Natural killer cell (primary cell): ENCODE results near the gene NOL8. TPM values are rescaled to one million over a fixed set of nuclear protein-coding genes. Genes with fewer than 3 reads are reported as not detected.
A peak's percentile ranks its signal among the peaks of the same experiment; 100 is the strongest.

ENCODE experiments used
- ATAC-seq, 3 donors: fragments of 150-1000 bp in 2 of 3; fragments of 200-7000 bp in 1 of 3; cut with Tn5 transposase; 1 replicate in 1 of 3; 2 replicates in 2 of 3; pipeline ENCODE4 v1.10.0; 2021; ENCODE audit warnings: mild to moderate bottlenecking in 2 of 3, moderate library complexity in 2 of 3
- DNase-seq, 2 donors: peaks; one replicate each; pipeline versions ENCODE4 v3.0.0 to v3.0.0-alpha.2; 2013 to 2021; ENCODE audit warnings: mixed read lengths in 1 of 2
- H3K27ac ChIP-seq: one replicate; pipeline ENCODE4 v1.5.1; 2013; ENCODE audit warnings: mild to moderate bottlenecking, low read length
- H3K27me3 ChIP-seq: one replicate; pipeline ENCODE4 v1.6.1; 2013; ENCODE audit warnings: low read length; ENCODE audit not compliant: control insufficient read depth, insufficient read depth
- H3K36me3 ChIP-seq: one replicate; pipeline ENCODE4 v1.6.1; 2013; ENCODE audit warnings: low read length; ENCODE audit not compliant: control insufficient read depth, insufficient read depth
- H3K4me1 ChIP-seq: one replicate; pipeline ENCODE4 v1.6.1; 2013; ENCODE audit warnings: low read length; ENCODE audit not compliant: control insufficient read depth, insufficient read depth
- H3K4me3 ChIP-seq: one replicate; pipeline ENCODE4 v1.5.1; 2013; ENCODE audit warnings: low read length
- H3K9me3 ChIP-seq: one replicate; pipeline ENCODE4 v1.6.1; 2013; ENCODE audit warnings: low read length; ENCODE audit not compliant: control insufficient read depth, insufficient read depth
- H3K27ac Mint-ChIP-seq, 2 donors: one replicate each; pipeline ENCODE4 v1.8.0; 2022; ENCODE audit warnings: mild to moderate bottlenecking in 2 of 2, mixed read lengths in 2 of 2, moderate library complexity in 1 of 2
- H3K27me3 Mint-ChIP-seq, 2 donors: one replicate each; pipeline ENCODE4 v1.8.0; 2022; ENCODE audit warnings: low read depth in 2 of 2, mixed read lengths in 2 of 2
- H3K36me3 Mint-ChIP-seq: one replicate; pipeline ENCODE4 v1.8.0; 2022; ENCODE audit warnings: mixed read lengths
- H3K4me1 Mint-ChIP-seq, 2 donors: one replicate each; pipeline ENCODE4 v1.8.0; 2022; ENCODE audit warnings: mixed read lengths in 2 of 2
- H3K4me3 Mint-ChIP-seq: one replicate; pipeline ENCODE4 v1.8.0; 2022; ENCODE audit warnings: mild to moderate bottlenecking, moderate library complexity, mixed read lengths
- H3K9me3 Mint-ChIP-seq, 2 donors: one replicate each; pipeline ENCODE4 v1.8.0; 2022; ENCODE audit warnings: mixed read lengths in 2 of 2
- WGBS: methylation state at CpG from one replicate; pipeline ENCODE4 v1.1.7; 2013; ENCODE audit warnings: missing lambda C conversion rate; ENCODE audit not compliant: insufficient coverage; 5-methylcytosine and 5-hydroxymethylcytosine counted together
- intact Hi-C: fragments of 100-400 bp; cut with micrococcal nuclease; formaldehyde crosslinking; loops from one replicate; pipeline ENCODE4 v1.14.2; 2022
- total RNA-seq, 4 donors: library from RNA; stranded (reverse); fragments of 120-200 nt in 1 of 4; gene quantifications; one replicate each; pipeline versions ENCODE4 v1.2.3 to v1.2.4, GENCODE V29; 2013 to 2022
- TF ChIP-seq, protein P1 (sequence below): fragments of 200-600 bp; IDR thresholded peaks from one replicate; pipeline ENCODE4 v1.8.0; 2022; ENCODE audit warnings: antibody characterized with exemption

The NOL8 gene
- total RNA-seq, 3 donors from 2014 or later (not counting 1 experiment from before 2014, with no cell fraction given): 42.3 to 50.7 (median 46.7) TPM

DNA sequence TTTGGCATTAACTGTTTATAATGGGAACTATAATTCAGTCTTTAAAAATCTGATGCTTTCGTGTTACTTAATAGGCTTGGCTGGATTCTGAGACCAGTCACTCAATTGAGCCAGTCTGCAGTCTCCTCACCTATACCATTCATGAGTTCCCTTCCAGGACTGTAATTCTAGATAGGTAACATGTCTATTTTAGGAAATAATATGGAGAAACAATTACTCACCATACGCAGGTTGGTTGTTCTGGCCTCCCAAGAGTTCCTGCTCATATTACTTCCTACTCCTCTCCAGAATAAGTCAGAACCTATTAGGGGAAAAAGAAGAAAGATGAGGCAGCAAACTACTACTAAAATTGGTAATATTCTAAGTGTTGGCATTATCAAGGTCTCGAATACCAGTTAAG, 27.1 kb downstream of the NOL8 start:
- Mint-ChIP-seq H3K9me3 (no peaks in the 10 kb centered on the region), H3K27me3 (no peaks in the 10 kb centered on the region), H3K36me3 (peaks cover 7% of the 10 kb centered on the region), H3K4me1 (peaks cover 16 to 28% of the 10 kb centered on the region in 2 donors), H3K27ac (peak overlapping the region; percentile 72 to 77), H3K4me3 (peak overlapping the region; percentile 45)
- intact Hi-C loops: no loop called here
- peaks cover 56% of the 10 kb centered on the region for H3K36me3 ChIP-seq
- H3K27me3 ChIP-seq: no peaks in the 10 kb centered on the region
- no peaks in the 10 kb centered on the region for H3K9me3 ChIP-seq
- H3K4me3 ChIP-seq: no peak overlapping the region
- TF ChIP-seq, protein P1, sequence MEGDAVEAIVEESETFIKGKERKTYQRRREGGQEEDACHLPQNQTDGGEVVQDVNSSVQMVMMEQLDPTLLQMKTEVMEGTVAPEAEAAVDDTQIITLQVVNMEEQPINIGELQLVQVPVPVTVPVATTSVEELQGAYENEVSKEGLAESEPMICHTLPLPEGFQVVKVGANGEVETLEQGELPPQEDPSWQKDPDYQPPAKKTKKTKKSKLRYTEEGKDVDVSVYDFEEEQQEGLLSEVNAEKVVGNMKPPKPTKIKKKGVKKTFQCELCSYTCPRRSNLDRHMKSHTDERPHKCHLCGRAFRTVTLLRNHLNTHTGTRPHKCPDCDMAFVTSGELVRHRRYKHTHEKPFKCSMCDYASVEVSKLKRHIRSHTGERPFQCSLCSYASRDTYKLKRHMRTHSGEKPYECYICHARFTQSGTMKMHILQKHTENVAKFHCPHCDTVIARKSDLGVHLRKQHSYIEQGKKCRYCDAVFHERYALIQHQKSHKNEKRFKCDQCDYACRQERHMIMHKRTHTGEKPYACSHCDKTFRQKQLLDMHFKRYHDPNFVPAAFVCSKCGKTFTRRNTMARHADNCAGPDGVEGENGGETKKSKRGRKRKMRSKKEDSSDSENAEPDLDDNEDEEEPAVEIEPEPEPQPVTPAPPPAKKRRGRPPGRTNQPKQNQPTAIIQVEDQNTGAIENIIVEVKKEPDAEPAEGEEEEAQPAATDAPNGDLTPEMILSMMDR: no peak
- ATAC-seq (no peak), DNase-seq (no peak)
- peak overlapping the region; percentile 54 for H3K27ac ChIP-seq
- WGBS: no CpG with 5 or more reads among the region's 3 CpGs
- peaks cover 7% of the 10 kb centered on the region for H3K4me1 ChIP-seq

DNA sequence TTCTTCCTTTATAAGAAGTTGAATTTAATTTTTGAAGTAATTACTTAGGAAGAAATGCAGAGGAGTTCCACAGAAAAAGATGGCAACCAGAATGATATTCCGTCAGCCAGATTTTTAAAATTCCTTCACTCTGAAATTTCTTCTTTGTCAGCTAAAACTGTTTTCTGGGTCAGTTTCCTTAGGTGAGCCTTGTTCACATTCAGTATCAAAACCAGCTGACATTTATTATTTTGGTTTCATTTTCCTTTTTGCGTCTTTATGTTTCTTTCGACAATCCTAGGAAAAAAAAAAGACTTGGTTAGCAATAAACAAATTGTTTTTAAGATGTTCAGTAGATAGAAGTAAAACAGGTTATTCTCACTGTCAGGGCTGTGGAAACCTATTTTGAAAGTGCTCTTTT, 27.5 kb downstream of the NOL8 start:
- Mint-ChIP-seq H3K27ac (peak overlapping the region; percentile 72 to 77), H3K4me1 (peaks cover 20 to 28% of the 10 kb centered on the region in 2 donors), H3K4me3 (peak overlapping the region; percentile 45), H3K36me3 (peaks cover 3% of the 10 kb centered on the region), H3K27me3 (no peaks in the 10 kb centered on the region), H3K9me3 (no peaks in the 10 kb centered on the region)
- DNase-seq: peak in 1 of 2 donors; percentile 22
- 59% methylated on average over 3 of the region's 3 CpGs for WGBS
- intact Hi-C loops: no loop called here
- Histone ChIP-seq H3K4me1 (peaks cover 7% of the 10 kb centered on the region), H3K9me3 (no peaks in the 10 kb centered on the region), H3K27ac (peak overlapping the region; percentile 54), H3K36me3 (peaks cover 51% of the 10 kb centered on the region), H3K27me3 (no peaks in the 10 kb centered on the region), H3K4me3 (no peak overlapping the region)
- TF ChIP-seq, protein P1: no peak
- ATAC-seq: no peak

- 37% methylated on average over 4 of the region's 4 CpGs for WGBS
- peaks cover 16% of the 10 kb centered on the region for H3K4me1 ChIP-seq
- peaks cover 34% of the 10 kb centered on the region for H3K36me3 ChIP-seq
- DNase-seq (no peak), ATAC-seq (no peak)
- no peaks in the 10 kb centered on the region for H3K27me3 ChIP-seq
- Mint-ChIP-seq H3K27ac (peak overlapping the region; percentile 97 to 98), H3K4me1 (peaks cover 35 to 40% of the 10 kb centered on the region in 2 donors), H3K4me3 (peak overlapping the region; percentile 45), H3K36me3 (no peaks in the 10 kb centered on the region), H3K9me3 (no peaks in the 10 kb centered on the region), H3K27me3 (no peaks in the 10 kb centered on the region)
- H3K4me3 ChIP-seq: no peak overlapping the region
- TF ChIP-seq, protein P1: no peak
- H3K27ac ChIP-seq: no peak overlapping the region
- H3K9me3 ChIP-seq: no peaks in the 10 kb centered on the region
- intact Hi-C loops: no loop called here
These were observed 29.3 kb downstream of the NOL8 start for GRCh38 chr9:92295827-92296258.

DNA sequence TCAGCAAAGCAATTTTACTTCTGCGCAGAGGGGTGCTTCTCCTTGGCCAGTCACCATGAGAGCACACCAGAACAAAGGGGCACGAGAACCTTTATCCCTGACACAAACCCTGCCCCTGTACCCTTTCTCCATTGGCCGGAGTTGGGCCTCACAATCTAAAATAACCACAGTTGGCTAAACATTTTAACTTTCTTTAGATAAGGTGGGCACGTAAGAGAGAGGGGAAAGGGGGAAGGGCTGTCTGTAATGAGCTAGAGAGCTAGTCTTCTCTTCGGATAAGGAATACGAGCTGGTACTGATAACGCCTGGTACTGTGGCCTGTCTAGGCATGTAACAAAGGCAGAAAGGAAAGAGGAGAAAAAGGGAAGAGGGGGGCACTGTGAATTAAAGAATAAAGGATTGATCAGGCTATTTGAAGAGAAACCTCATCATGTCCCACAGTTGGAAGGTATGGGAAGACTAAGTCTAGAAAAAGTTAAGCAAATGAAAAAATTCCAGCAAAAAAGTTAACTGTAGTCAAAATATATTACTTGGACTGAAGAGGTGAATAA, 29.8 kb downstream of the NOL8 start:
- Mint-ChIP-seq H3K4me3 (peak overlapping the region; percentile 45), H3K4me1 (peaks cover 36 to 40% of the 10 kb centered on the region in 2 donors), H3K27me3 (no peaks in the 10 kb centered on the region), H3K27ac (peak overlapping the region; percentile 97 to 98), H3K36me3 (no peaks in the 10 kb centered on the region), H3K9me3 (no peaks in the 10 kb centered on the region)
- intact Hi-C loops: no loop called here
- H3K4me3 ChIP-seq: no peak overlapping the region
- peaks cover 16% of the 10 kb centered on the region for H3K4me1 ChIP-seq
- H3K36me3 ChIP-seq: peaks cover 28% of the 10 kb centered on the region
- DNase-seq (no peak), ATAC-seq (no peak)
- H3K27me3 ChIP-seq: no peaks in the 10 kb centered on the region
- no peaks in the 10 kb centered on the region for H3K9me3 ChIP-seq
- no peak overlapping the region for H3K27ac ChIP-seq
- WGBS: 96% methylated on average over 7 of the region's 7 CpGs
- TF ChIP-seq, protein P1: no peak
